MCF 10A (cell line): ENCODE data around the gene SOX6. TPM values are rescaled to one million over a fixed set of nuclear protein-coding genes. Genes with fewer than 3 reads are reported as not detected.

ENCODE experiments used
- BruUV-seq: library from RNA; stranded (reverse); fragments of 400-500 nt; replicated peaks from 2 replicates; lab custom pipeline; 2021; lab: Mats Ljungman, UMichigan
- CTCF ChIA-PET: fragments of 300-600 bp; sonication (Branson Sonifier 250); formaldehyde crosslinking; extraction: SDS; loops from one replicate; lab custom pipeline; 2021; ENCODE audit warnings: antibody characterized with exemption, inconsistent platforms; lab: Yijun Ruan, JAX
- POLR2A ChIA-PET: fragments of 300-600, 350-650 bp; sonication (Branson Sonifier 250); formaldehyde crosslinking; extraction: SDS; loops from one replicate; lab custom pipeline; 2020; ENCODE audit warnings: antibody characterized with exemption, inconsistent platforms; lab: Yijun Ruan, JAX
- DNase-seq: peaks from one replicate; pipeline ENCODE4 v3.0.0-alpha.2; 2018; ENCODE audit not compliant: unreplicated experiment
- H3K27ac Mint-ChIP-seq: one replicate; pipeline ENCODE4 v1.8.0; 2022; ENCODE audit warnings: mild to moderate bottlenecking, low read depth, mixed read lengths; ENCODE audit not compliant: unreplicated experiment
- H3K27me3 Mint-ChIP-seq: one replicate; pipeline ENCODE4 v1.8.0; 2022; ENCODE audit warnings: mixed read lengths; ENCODE audit not compliant: insufficient read depth, unreplicated experiment
- H3K36me3 Mint-ChIP-seq: one replicate; pipeline ENCODE4 v1.8.0; 2022; ENCODE audit warnings: mild to moderate bottlenecking, moderate library complexity, mixed read lengths; ENCODE audit not compliant: insufficient read depth, unreplicated experiment
- H3K4me1 Mint-ChIP-seq: one replicate; pipeline ENCODE4 v1.8.0; 2022; ENCODE audit warnings: mixed read lengths; ENCODE audit not compliant: insufficient read depth, unreplicated experiment
- H3K4me3 Mint-ChIP-seq: one replicate; pipeline ENCODE4 v1.8.0; 2022; ENCODE audit warnings: mild to moderate bottlenecking, moderate library complexity, mixed read lengths; ENCODE audit not compliant: unreplicated experiment
- H3K9me3 Mint-ChIP-seq: one replicate; pipeline ENCODE4 v1.8.0; 2022; ENCODE audit warnings: mixed read lengths; ENCODE audit not compliant: unreplicated experiment
- intact Hi-C: fragments of 100-400 bp; cut with micrococcal nuclease; formaldehyde crosslinking; loops from 2 replicates; pipeline ENCODE4 v1.14.1; 2022
- total RNA-seq: library from RNA; stranded (reverse); gene quantifications from 2 replicates; pipeline ENCODE4 v1.2.3, GENCODE V29; 2022
- TF ChIP-seq, protein P1 (sequence below): fragments of 200-600 bp; IDR thresholded peaks from one replicate; pipeline ENCODE4 v1.8.0; 2022; ENCODE audit warnings: antibody characterized with exemption, mild to moderate bottlenecking; ENCODE audit not compliant: unreplicated experiment

The SOX6 gene
- total RNA-seq, 1 experiment from 2014 or later, result 6.4 TPM

DNA sequence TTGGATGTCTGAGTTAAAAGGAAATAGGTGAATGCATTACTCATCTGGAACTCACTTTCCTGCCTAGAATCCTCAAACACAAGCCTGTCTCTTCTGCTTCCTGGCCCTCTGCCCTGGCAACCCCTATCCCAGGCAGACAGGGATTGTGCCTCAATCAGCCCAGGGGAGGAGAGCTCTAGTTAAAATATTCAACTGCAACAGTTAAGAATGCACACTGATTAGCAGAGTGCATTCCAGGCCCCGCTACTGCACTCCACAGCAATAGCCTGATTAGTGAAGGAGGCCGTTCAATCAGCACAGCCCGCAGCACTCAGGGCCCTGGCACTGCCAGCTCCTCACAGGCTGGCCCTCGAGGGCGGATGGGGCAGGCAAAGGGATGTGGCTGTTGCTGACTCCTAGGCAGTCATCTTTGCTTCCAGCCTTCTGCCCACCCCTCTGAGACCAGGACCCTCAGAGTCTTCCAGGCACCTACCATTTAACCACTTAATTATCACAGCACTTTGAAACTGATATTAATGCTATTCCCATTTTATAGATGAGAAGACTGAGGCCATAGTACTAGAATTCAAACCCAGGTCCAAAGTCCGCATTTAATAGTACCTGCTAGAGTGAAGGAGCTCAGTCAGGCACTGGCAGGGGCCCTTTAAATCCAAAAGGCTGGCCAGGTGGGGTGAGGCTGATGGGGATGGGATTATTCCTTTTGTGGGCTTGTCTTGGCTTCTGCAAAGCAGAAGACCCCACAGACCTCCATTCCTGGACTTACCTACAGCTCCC, 435.3 kb downstream of the SOX6 start:
- Mint-ChIP-seq H3K27ac (no peak overlapping the region), H3K4me1 (peaks cover 15% of the 10 kb centered on the region), H3K36me3 (no peaks in the 10 kb centered on the region), H3K9me3 (peaks cover under 1% of the 10 kb centered on the region), H3K27me3 (no peaks in the 10 kb centered on the region), H3K4me3 (no peak overlapping the region)
- intact Hi-C loops, result no loop called here
- DNase-seq, result no peak
- CTCF ChIA-PET, result interaction anchor here (0.6 to 1.1 kb wide), 3 partner anchors 13 to 548 kb away, joined by 3 read pairs; no protein-coding TSS in a partner anchor
- POLR2A ChIA-PET, result no interaction called here
- TF ChIP-seq, protein P1, sequence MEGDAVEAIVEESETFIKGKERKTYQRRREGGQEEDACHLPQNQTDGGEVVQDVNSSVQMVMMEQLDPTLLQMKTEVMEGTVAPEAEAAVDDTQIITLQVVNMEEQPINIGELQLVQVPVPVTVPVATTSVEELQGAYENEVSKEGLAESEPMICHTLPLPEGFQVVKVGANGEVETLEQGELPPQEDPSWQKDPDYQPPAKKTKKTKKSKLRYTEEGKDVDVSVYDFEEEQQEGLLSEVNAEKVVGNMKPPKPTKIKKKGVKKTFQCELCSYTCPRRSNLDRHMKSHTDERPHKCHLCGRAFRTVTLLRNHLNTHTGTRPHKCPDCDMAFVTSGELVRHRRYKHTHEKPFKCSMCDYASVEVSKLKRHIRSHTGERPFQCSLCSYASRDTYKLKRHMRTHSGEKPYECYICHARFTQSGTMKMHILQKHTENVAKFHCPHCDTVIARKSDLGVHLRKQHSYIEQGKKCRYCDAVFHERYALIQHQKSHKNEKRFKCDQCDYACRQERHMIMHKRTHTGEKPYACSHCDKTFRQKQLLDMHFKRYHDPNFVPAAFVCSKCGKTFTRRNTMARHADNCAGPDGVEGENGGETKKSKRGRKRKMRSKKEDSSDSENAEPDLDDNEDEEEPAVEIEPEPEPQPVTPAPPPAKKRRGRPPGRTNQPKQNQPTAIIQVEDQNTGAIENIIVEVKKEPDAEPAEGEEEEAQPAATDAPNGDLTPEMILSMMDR, result no peak
- no TSS peak for BruUV-seq

DNA sequence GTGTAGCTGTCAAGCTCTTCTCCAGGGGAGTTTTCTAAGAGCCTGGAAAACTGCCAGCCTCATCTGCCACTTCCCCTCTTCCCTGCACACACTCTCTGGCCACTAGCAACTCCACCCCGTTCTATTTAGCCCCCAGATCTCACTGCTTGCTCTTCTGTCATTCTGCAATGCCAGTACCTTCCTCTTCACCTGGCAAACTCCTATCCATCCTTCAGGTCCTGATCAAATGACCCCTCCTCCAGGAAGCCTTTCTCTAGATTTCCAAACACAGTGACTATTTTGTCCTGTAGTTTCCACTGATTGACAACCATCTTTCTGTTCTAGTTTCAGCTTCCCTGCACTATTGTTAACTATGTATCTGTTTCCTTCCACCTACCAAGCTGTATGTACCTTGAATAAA, 437.7 kb downstream of the SOX6 start:
- Mint-ChIP-seq H3K4me1 (peaks cover 7% of the 10 kb centered on the region), H3K27ac (no peak overlapping the region), H3K36me3 (no peaks in the 10 kb centered on the region), H3K27me3 (no peaks in the 10 kb centered on the region), H3K9me3 (peaks cover 5% of the 10 kb centered on the region), H3K4me3 (no peak overlapping the region)
- no peak for DNase-seq
- TF ChIP-seq, protein P1, result no peak
- CTCF ChIA-PET, result interaction anchor here (0.6 to 0.7 kb wide), 2 partner anchors 71 to 82 kb away, joined by 3 read pairs; no protein-coding TSS in a partner anchor
- no TSS peak for BruUV-seq
- POLR2A ChIA-PET, result no interaction called here
- intact Hi-C loops, result no loop called here

DNA sequence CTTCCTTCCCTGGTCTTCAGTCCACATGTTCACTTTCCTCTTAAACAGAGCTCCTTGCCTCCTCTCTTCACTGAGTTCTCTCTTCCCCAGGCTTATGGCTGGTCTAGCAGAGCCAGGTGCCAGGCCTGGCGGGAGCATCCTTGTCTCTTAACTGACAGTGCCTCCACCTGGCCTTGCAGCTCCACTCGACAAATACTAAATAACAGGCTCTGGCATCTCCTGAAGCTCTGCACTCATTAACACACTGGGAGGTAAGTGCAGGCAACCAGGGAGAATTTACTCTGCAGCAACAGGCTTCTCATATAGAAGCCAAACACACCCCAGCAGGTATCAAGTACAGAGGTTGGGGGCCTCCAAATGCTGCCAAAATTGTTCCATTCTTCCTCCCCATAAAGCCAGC, 438.1 kb downstream of the SOX6 start:
- intact Hi-C loops, result no loop called here
- ChIA-PET CTCF (interaction anchor here (0.6 to 0.9 kb wide), 2 partner anchors 71 to 178 kb away, joined by 3 read pairs; no protein-coding TSS in a partner anchor), POLR2A (no interaction called here)
- H3K27me3 Mint-ChIP-seq, result no peaks in the 10 kb centered on the region
- no peak for DNase-seq
- no TSS peak for BruUV-seq
- no peak overlapping the region for H3K4me3 Mint-ChIP-seq
- TF ChIP-seq, protein P1, result no peak
- H3K36me3 Mint-ChIP-seq, result no peaks in the 10 kb centered on the region
- H3K4me1 Mint-ChIP-seq, result peaks cover 7% of the 10 kb centered on the region
- peaks cover 5% of the 10 kb centered on the region for H3K9me3 Mint-ChIP-seq
- H3K27ac Mint-ChIP-seq, result no peak overlapping the region
